ENCODE data around the gene HOXA7.

The HOXA7 gene

GRCh38 chr7:27192546-27193334 is 36.3 kb upstream of the HOXA7 start:
- no peak for DNase-seq (ENCODE audit: low read depth)
- no peak overlapping the region for H3K4me3 ChIP-seq (ENCODE audit: low read length)
- TF ChIP-seq CTCF (IDR thresholded peaks at IDR 0.05; ENCODE audit: insufficient read depth, low read depth, low read length, missing control alignments): no peak

DNA sequence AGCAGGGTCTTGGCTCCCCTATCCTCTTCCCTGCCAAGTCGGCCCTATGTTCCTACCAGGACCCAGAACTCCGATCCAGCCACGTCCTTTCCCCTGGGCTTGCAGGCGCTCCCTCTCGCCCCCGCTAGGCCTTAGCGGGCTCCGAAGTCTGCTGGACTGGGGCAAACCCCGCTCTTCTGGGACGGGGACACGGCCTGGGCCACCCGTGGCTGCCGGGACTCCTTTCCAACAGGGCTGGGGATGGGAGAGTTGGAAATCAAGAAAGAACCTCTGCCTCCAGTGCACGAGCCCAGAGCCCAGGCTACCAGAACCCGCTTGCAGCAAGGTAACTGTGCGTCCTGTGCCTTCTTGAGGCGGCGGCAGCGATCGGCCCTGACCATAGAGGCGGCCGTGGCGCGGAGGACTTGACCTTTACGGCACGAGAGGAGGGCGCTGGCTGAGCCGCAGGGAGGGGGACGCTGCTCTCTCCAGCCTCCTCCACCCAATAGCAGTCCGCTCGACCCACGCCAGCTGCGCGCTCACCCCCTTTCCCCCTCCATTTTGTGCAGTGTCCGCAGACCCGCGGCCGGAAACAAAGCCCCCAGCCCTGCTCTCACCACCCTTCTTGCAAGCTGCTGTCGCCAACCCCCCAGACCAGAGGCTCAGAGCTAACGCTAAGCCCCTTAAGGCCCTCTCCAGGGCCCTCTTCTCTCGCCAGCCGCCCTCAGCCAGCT is 35.5 kb upstream of the HOXA7 start:
- H3K4me3 ChIP-seq (ENCODE audit: low read length): no peak overlapping the region
- no peak for DNase-seq (ENCODE audit: low read depth)

GRCh38 chr7:27191161-27191731 is 34.8 kb upstream of the HOXA7 start:
- TF ChIP-seq CTCF (IDR thresholded peaks at IDR 0.05; ENCODE audit: insufficient read depth, low read depth, low read length, missing control alignments): no peak
- no peak overlapping the region for H3K4me3 ChIP-seq (ENCODE audit: low read length)
- no peak for DNase-seq (ENCODE audit: low read depth)

More for the DNA sequence above, 35.5 kb upstream of the HOXA7 start:
- no peak for TF ChIP-seq CTCF (IDR thresholded peaks at IDR 0.05; ENCODE audit: insufficient read depth, low read depth, low read length, missing control alignments)

DNA sequence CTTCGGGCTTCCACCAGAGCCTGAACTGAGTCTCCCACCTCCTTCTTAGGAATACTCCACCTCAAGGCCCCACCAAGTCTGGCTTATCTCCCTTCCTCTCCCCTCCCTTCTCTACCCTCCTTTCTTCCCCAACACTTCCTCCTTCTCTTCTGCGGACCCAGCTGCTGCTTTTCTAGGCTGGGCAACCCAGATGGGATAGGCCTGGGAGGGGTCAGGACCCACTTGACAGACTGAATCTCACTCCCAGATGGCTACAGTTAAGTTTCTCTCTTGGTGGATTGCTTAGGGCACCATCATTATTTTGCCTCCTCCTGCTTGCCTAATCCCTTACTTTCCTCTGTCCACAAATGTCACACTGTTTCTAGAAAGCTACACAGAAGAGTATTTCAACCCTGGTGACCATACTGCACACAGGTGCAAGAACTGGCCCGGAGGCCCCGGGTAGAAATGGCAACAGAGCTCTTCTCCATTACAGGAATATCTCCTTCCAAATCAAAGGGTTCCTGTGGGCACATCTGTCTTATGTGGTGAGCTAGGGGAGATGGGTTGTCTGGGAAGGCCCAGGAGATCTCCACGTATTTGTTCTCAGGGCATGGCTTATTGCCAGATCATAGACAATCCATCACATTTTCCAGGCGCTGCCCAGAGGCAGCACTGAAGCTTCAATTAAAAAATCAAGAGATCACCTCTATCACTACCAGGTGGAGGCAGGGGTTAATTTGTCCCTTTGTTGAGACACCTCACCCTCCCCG is 33.7 kb upstream of the HOXA7 start:
- DNase-seq (ENCODE audit: low read depth): no peak
- H3K4me3 ChIP-seq (ENCODE audit: low read length): no peak overlapping the region
- TF ChIP-seq CTCF (IDR thresholded peaks at IDR 0.05; ENCODE audit: insufficient read depth, low read depth, low read length, missing control alignments): no peak

DNA sequence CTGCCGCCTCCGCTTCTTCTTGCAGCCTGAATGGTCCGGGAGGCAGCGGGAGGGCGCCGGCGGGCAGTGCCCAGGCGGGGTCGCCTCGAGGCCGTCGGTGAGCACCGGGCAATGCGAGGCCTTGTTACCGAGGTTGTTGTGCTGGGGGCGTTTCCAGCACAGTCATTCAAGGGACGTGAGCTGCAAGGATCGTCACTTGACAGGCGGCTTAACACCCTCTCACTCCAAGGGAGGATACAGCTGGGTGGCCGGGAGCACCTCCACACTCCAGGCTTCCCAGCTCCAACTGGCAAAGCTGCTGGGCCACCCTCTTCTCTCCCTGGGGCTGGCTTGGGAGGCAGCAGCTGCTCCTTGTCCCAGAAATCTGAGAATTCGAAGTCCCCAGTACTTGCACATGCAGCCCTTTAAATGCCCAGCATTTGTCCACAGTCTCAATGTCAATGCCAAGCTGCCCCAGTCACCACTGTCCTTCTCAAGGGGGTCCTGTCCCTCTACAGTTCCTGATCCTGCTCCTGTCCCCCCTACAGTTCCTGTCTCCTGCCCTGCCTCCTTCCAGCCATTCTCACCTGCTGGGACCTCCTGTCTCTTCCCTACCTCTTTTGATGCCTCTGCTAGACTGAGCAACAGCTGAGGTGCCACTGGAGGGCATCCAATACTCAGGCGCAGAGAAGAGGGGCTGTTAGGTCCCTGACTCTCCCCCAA is 33.0 kb upstream of the HOXA7 start:
- DNase-seq (ENCODE audit: low read depth): no peak
- no peak for TF ChIP-seq CTCF (IDR thresholded peaks at IDR 0.05; ENCODE audit: insufficient read depth, low read depth, low read length, missing control alignments)
- H3K4me3 ChIP-seq (ENCODE audit: low read length): no peak overlapping the region

Measured in epithelial cell of esophagus (primary cell).